ENCODE measurements around the gene RPL31.

Gene RPL31

DNA sequence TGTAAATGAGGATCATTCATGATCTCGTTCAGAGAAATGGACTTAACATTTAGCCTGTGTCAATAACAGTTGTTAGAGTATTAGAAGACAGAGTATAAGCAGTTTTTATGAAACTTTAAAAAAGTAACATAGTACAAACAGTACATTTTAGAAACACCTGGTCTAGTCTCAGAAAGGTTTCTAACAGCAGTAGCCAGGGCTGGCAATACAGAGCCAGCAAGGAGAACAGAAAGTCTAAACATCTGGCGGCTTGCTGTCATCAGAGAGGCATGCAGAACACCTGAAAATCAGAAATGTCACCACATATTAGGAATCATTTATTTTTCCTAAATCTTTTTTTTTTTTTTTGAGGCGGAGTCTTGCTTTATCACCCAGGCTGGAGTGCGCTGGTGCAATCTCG, 50.1 kb downstream of the RPL31 start:
- H3K4me1 ChIP-seq (ENCODE audit: insufficient read depth, low read length): no peaks in the 10 kb centered on the region
- DNase-seq (no peak), ATAC-seq (ENCODE audit: insufficient read depth, low read depth) (no peak)
- TF ChIP-seq EZH2 (IDR thresholded peaks at IDR 0.05; ENCODE audit: borderline replicate concordance, low read depth, low read length, severe bottlenecking): no peak
- TF ChIP-seq, protein P1, sequence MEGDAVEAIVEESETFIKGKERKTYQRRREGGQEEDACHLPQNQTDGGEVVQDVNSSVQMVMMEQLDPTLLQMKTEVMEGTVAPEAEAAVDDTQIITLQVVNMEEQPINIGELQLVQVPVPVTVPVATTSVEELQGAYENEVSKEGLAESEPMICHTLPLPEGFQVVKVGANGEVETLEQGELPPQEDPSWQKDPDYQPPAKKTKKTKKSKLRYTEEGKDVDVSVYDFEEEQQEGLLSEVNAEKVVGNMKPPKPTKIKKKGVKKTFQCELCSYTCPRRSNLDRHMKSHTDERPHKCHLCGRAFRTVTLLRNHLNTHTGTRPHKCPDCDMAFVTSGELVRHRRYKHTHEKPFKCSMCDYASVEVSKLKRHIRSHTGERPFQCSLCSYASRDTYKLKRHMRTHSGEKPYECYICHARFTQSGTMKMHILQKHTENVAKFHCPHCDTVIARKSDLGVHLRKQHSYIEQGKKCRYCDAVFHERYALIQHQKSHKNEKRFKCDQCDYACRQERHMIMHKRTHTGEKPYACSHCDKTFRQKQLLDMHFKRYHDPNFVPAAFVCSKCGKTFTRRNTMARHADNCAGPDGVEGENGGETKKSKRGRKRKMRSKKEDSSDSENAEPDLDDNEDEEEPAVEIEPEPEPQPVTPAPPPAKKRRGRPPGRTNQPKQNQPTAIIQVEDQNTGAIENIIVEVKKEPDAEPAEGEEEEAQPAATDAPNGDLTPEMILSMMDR (IDR thresholded peaks at IDR 0.05; ENCODE audit: borderline replicate concordance, extremely low read depth, low read length, poor library complexity, severe bottlenecking): no peak
- H4K20me1 ChIP-seq (ENCODE audit: insufficient read depth, low read length): no peaks in the 10 kb centered on the region
- no peaks in the 10 kb centered on the region for H3K79me2 ChIP-seq (ENCODE audit: insufficient read depth, low read length)
- no peak overlapping the region for H3K9ac ChIP-seq (ENCODE audit: low read depth, low read length)
- H3K4me2 ChIP-seq (ENCODE audit: insufficient read depth, low read length): no peak overlapping the region
- no peak overlapping the region for H2AFZ ChIP-seq (ENCODE audit: low read depth, low read length)
- H3K36me3 ChIP-seq (ENCODE audit: insufficient read depth, low read length): peaks cover 11% of the 10 kb centered on the region; the same call in 1 of the 2 replicates
- H3K9me3 ChIP-seq (ENCODE audit: insufficient read depth, low read length, severe bottlenecking): no peaks in the 10 kb centered on the region
- H3K27ac ChIP-seq (ENCODE audit: low read length): no peak overlapping the region
- no peaks in the 10 kb centered on the region for H3K27me3 ChIP-seq (ENCODE audit: insufficient read depth, low read length, poor library complexity)
- no peak overlapping the region for H3K4me3 ChIP-seq (ENCODE audit: low read depth in 1 of 2, low read length in 2 of 2)

DNA sequence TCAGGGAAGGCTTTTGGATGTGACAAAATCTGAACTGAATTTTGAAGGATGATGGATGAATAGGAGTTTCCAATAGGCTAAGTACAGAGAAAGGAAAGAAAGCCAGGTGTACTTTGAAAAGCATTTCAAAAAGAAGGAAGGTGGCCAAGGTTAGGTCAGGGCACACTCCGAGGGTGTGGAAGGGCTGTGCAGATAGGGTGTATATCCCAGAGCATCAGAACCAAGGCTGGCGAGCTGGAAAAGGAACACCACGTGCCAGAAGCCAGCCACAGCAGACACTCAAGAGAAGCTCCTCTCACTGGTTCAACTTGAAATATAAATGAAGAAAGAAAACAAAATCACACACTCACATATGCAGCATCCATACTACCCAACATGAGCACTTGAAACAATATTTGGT, 51.0 kb downstream of the RPL31 start:
- peaks cover 14% of the 10 kb centered on the region; the same call in 1 of the 2 replicates for H3K36me3 ChIP-seq (ENCODE audit: insufficient read depth, low read length)
- no peak for ATAC-seq (ENCODE audit: insufficient read depth, low read depth)

More for the DNA sequence above, 51.0 kb downstream of the RPL31 start:
- Histone ChIP-seq H3K9me3 (ENCODE audit: insufficient read depth, low read length, severe bottlenecking) (no peaks in the 10 kb centered on the region), H3K4me3 (ENCODE audit: low read depth in 1 of 2, low read length in 2 of 2) (no peak overlapping the region), H3K27ac (ENCODE audit: low read length) (no peak overlapping the region), H3K4me1 (ENCODE audit: insufficient read depth, low read length) (no peaks in the 10 kb centered on the region), H3K4me2 (ENCODE audit: insufficient read depth, low read length) (no peak overlapping the region), H4K20me1 (ENCODE audit: insufficient read depth, low read length) (no peaks in the 10 kb centered on the region), H3K27me3 (ENCODE audit: insufficient read depth, low read length, poor library complexity) (no peaks in the 10 kb centered on the region), H3K79me2 (ENCODE audit: insufficient read depth, low read length) (no peaks in the 10 kb centered on the region), H2AFZ (ENCODE audit: low read depth, low read length) (no peak overlapping the region), H3K9ac (ENCODE audit: low read depth, low read length) (no peak overlapping the region)
- DNase-seq: no peak
- TF ChIP-seq EZH2 (IDR thresholded peaks at IDR 0.05; ENCODE audit: borderline replicate concordance, low read depth, low read length, severe bottlenecking): no peak
- TF ChIP-seq, protein P1 (IDR thresholded peaks at IDR 0.05; ENCODE audit: borderline replicate concordance, extremely low read depth, low read length, poor library complexity, severe bottlenecking): no peak
